ENCODE data around the gene LRRC10.

LRRC10 gene

DNA sequence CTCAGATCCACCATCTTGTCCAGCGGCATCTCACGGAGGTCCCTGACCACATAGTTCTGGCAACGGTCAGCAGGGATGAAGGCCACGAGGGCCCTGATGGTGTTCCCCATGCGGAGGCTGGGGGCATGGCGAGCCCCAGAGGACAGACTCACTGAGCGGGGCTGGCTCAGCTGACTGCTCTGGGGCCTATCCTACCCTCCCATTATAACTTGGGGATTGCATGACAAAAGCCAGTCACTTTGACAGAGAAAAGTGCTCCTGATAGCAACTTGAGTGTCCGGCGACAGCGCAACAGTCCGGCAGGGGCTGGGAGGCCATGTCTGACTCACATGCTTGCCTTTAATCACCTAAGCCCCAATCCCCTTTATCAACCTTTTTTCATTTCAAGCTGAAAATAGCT lies at the start of gene LRRC10:
Gene LRRC10 (minus strand): TSS at position 179 of the 400 bp plus-strand sequence. CDS start 69 bp downstream, at position 110.
- no peak for DNase-seq

- no peak for DNase-seq
These were observed 49.6 kb upstream of the LRRC10 start for GRCh38 chr12:69660164-69660863.

- DNase-seq: no peak
These were observed 47.5 kb upstream of the LRRC10 start for GRCh38 chr12:69658203-69658602.

DNA sequence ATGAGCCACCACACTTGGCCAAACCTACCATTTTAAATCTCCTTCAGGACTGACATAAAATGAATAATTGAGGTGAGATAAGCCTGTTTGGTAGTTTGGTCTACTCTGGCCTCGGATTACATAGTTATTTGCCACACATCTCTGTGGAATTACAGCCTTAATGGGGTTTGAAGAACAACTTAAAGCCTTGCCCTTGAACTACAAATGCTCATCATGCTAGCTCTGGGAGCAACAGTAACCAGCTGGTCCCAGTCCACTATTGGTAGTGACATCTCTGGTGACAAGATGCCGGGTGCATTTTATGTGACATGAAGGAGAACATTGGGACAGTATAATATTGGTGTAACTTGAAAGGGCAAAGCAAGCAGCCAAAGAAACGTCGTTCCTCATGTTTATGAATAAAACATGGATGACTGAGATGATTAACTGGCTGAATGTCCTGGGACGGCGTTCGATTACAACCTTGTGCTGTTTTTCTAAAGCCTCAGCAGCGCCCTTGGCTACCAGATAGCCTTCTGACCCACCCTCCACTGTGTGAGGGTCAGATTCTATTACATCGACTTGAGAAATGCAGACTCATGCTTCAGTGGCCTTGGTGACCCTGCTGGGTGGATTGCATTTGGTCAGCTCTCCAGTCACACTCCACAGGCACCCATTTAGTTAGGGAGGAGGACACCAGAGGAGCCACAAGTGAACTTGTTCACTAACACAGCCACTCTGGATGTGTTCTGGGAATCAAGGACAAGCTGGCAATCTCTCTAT lies 46.9 kb upstream of the LRRC10 start:
- no peak for DNase-seq

GRCh38 chr12:69655616-69656340 lies 45.1 kb upstream of the LRRC10 start:
- DNase-seq: no peak

- no peak for DNase-seq
These were observed 43.0 kb upstream of the LRRC10 start for GRCh38 chr12:69653703-69654102.

GRCh38 chr12:69651922-69652321 lies 41.2 kb upstream of the LRRC10 start:
- no peak for DNase-seq

- DNase-seq: no peak
These were observed 38.8 kb upstream of the LRRC10 start for GRCh38 chr12:69649529-69649928.

DNA sequence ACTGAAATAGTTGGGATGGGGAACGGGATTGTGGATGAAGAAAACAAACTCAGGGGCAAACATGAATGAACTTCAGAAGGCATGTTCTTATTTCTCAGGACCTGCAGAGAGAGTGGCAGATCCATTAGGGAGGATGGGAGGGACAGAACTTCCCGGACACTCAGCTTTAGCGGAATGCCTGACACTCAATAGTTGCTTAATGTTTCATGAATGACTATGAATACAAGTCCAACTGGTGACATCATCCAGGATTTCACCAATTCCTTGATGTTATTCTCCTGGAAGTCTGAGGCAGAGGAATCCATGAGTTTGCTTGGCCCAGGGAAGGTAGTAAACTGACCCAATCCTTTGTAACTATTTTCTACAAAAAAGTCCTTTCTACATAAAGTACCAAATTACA lies 37.8 kb upstream of the LRRC10 start:
- DNase-seq: no peak

DNA sequence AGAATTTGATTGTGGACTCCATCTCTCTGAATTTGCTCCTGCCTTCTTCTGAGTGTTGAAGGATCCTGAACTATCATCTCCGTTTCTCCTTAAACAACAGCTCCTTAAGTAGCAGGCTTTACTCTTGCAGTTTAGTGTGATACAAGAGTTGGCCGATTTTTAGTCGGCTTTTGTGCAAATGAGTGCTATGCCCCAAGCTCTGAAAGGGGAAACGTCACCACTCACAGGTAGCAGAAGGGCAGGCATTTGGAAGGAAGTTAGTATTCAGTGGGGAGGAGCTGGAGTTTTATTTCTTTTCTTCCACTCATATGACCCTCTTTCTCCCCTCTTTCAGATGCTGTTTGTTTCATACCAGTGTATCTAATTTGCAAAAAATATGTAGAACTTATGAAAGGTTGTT lies 36.5 kb upstream of the LRRC10 start:
- DNase-seq: no peak

DNA sequence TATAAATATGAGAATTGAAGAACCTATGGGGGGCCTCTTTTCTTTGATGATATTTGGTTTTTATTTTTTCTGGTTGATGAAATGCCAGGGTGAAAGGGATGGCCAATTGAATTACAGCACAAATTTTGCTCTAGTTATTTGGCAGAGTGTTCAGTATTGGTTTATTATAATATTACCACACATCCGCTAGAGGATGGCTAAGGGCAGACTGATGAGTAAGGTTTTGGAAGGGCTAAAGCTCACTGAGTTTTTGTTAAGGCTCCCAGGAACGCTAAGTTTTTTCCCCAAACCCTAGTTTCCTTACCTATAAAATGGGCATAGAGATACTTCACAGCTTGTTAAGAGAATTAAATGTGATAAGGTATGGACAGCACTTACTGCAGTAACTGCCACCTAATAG lies 34.3 kb upstream of the LRRC10 start:
- DNase-seq: no peak

GRCh38 chr12:69644511-69644910 lies 33.8 kb upstream of the LRRC10 start:
- DNase-seq: no peak

DNA sequence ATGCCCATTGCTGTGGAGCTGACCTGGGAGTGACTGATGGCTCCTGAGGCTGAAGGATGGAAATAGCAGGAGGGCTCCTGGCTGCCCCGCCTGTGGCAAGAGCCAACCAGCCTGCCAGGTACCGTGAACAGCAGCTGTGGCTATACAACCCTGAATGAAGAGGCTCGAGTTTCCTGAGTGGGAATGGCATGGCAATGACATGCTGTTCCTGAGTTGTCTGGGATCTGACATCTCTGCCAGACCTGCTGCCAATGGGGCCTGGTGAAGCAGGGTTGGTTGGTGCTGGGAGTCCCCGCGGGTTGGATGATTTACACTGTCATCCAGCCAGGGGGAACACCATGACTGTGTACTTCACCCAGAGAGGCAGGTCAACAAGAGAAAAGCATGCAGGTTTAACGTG lies 31.8 kb upstream of the LRRC10 start:
- DNase-seq: no peak

DNA sequence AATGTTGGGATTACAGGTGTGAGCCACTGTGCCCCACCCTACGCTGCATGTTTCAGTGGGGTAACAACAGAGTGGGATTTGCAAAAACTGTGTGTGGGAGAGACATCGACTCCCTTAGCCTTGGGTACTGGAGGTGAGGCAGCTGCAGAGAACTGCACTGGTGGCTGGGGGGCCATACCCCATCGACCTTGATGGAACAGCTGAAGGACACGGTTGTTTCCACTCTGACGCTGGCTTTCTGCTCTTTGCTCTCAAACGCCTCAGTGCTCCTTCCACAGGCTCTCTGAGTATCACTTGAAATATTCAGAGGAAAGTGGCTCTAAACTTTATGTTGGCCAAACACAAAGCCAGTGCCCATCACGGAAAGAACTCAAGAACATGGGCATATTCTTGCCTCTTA lies 30.8 kb upstream of the LRRC10 start:
- DNase-seq: no peak

DNA sequence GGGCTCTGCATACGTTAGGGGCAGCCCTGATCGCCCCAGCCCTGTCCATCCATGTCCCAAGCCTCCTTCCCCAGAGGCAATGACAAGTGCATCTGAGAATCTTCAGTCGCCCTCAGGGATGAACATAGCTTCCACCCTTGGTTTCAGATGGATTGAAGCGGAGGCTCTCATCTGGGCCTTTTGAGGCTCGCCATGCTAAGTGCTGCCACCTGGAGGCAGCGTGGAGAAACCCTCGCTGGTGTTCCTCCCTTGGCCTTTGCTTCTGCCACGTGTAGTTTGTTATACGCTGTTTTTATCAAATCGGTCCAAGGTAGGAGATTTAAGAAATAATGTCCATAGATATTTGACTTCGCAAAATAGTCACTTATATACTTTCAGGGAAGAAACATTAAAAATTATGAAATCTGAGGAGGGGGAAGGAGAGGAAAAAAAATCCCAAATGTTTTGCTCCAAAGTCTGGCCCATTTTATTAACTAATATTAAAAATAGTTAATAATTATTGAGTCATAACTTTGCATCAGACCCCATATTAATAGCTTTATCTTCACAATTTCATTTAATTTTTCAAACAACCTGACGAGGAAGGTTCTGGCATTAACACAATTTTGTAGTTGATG lies 28.8 kb upstream of the LRRC10 start:
- peak; percentile 90 for DNase-seq

DNA sequence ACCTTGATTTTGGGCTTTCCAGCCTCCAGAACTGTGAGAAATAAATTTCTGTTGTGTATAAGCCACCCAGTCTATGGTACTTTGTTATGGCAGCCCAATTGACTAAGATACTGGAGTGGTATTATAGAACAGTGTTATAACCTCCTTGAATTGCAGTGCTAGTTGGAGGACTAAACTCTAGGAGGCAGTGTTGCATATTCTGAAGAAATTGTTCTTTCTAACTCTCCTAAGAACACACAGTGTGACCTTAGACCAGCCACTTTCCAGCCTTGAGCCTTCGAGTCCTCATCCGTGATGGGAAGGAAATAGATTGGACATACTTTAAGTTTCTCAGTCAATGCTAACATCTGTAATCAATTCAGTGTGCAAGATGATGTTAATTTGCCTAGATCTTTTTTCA lies 22.4 kb upstream of the LRRC10 start:
- DNase-seq: peak; percentile 25

- peak; percentile 61 for DNase-seq
These were observed 19.5 kb upstream of the LRRC10 start for GRCh38 chr12:69630191-69630590.

GRCh38 chr12:69627501-69627900 lies 16.8 kb upstream of the LRRC10 start:
- no peak for DNase-seq

- no peak for DNase-seq
These were observed 13.3 kb upstream of the LRRC10 start for GRCh38 chr12:69623970-69624369.

GRCh38 chr12:69621551-69621950 lies 10.8 kb upstream of the LRRC10 start:
- DNase-seq: no peak

- DNase-seq: no peak
These were observed 10.2 kb upstream of the LRRC10 start for GRCh38 chr12:69620921-69621320.

- no peak for DNase-seq
These were observed 9.4 kb upstream of the LRRC10 start for GRCh38 chr12:69620077-69620476.

DNA sequence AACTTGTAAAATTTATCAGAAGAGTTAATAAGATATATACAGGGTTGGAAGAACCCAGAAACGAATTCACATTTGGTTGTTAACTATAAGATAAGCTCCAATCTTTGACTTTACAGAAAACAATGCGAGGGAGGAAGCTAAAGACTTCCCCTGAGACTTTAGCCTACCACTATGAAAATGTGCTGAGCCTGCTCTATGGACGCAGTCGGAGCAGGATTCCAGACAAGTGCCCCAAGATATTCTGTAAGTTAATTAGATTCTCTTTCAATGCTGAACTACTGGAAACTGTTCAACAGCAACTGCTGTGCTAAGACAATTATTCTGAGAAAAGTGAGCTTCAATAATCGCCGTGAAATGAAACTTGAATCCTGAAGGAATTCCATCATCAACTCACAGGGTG lies 8.3 kb upstream of the LRRC10 start:
- no peak for DNase-seq
